ENCODE results near the gene OPRM1. TPM values are rescaled to one million over a fixed set of nuclear protein-coding genes. Genes with fewer than 3 reads are reported as not detected.
"Not testable (repeated sequence)": the region's sequence is repeated elsewhere in the genome, so short reads cannot be mapped to it uniquely, and the experiment has no call there.

The OPRM1 gene
- total RNA-seq, 1 donor from 2014 or later: 21.9 TPM

DNA sequence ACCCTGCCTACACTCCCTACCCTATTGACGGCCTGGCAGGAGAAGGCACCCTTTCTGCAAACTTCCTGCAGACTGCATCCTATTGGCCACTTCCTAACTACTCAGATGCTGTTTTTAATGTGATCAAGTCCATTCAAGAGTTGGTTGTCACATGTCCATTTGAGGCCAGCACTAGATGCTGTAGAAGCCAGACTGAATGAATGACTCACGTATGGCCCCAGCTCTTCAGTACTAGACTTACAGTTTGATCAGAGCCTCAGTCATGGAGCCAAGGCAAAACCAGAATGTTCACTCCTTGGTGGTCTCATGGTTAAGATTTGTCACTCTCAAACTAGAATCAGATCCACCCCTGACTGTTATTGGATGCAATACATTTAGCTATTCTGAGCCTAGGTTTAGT, 101.7 kb downstream of the OPRM1 start:
- no peak for DNase-seq (ENCODE audit: low spot score)

DNA sequence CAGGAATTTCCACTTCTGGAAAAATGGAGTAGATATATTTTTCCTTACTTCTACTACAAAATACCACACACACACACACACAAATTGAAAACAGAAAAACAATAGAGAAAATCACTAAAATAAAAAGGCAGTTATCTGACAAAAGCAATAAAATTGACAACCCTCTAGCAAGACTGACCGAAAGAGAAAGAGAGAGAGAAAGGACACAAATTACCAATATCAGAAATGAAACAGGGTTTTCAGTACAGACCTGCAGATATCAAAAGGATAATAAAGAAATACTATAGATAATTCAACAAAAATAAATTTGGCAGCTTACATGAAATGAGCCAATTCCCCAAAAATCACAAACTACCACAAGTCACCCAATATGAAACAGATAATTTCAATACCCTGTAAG, 104.7 kb downstream of the OPRM1 start:
- DNase-seq (ENCODE audit: low spot score): no peak

DNA sequence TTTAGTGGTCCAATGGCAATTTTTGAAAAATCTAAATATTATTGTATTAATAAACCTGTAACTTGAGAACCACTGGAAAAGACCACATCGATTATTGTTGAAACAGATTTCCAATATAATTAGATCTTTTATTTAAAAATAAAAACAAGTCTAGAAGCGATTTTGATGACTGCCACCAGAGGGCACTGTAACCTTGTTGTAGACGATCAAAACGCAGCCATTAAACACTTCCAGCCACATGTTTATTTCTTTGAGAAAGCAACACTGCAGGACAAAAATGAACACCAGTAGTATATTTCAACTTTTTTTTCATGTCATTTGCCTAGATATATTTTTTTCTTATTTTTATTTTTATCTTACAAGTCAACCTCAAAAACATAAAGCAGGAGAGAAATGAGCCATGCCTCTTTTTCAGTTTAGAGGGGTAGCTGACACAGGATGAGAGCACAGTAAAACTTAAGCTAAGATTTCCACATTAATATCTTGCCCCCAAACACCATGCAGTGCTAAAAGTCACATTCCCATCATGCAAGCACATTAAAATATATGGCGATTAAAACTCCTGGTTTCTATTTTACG, 115.4 kb downstream of the OPRM1 start:
- peak; percentile 68 for DNase-seq (ENCODE audit: low spot score)

DNA sequence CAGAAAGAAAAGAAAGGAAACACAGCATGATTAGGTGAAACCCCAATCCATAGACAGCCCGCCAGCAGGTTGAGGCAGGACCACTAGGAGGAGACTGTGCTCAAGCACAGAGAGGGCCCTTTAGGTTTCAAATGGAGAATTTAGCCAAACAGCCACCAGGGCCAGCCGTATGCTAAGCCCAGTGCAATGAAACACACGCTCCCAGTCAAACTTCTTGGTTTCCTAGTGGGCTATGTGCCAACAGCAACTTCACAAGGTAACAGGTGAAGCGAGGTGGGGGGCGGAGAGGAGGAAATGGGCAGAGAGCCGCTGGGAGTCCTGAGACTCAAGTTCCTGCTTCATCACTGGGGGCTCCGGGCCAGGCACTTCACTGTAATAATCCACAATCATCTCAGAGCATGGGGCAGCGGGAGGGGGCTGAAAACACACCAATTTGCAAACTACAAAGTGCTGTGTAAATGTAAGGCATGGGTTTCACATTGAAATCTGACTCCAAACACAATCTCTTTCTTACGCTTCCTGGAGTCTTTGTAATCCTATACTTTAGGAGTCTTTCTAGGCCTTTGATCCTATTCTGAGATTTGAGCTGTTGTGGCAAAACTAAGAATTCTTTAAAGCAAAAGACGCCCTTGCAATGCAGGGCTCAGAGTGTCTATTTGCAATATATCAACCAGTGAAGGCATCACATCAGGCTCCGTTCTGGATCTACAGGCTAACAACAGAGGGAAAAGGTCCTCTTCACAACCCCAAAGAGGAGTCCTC, 117.3 kb downstream of the OPRM1 start:
- peak; percentile 89 for DNase-seq (ENCODE audit: low spot score)

DNA sequence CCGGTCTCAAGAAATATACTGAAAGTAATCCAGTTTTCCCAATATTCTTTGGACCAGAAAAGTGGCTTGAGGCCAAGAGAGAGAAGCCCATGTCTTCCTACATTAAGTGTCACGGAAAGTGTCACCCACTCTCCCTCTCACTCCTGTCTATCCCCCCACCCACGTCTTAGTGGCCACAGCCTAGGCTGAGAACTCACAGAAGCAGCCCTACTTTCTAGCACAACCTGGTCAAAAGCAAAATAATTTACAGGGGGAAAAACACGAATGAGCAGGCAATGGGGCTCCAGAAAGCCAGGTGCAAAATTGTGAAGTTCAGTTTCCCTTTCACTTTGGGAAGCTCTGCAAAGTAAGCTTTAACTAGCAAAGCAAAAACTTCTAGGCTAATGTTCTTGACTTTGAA, 118.0 kb downstream of the OPRM1 start:
- no peak for DNase-seq (ENCODE audit: low spot score)

DNA sequence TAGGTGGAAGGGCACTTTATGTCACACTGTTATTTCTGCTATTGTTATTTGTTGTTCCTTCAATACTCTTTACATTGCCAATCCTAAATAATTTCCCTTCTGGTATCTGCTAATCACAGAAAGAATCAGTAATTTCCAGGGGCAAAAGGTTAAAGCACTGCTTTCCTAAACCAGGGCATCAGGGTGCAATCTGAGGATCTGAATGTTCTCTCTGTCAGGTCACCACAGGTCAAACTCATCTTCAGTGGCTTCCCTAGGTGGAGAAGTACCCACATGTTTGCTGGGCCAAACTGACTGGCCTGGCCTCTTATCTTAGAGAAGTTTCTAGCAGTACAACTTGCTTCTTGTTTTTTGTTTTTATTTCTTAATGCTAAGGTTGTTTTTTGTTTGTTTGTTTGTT, 118.7 kb downstream of the OPRM1 start:
- DNase-seq (ENCODE audit: low spot score): no peak

DNA sequence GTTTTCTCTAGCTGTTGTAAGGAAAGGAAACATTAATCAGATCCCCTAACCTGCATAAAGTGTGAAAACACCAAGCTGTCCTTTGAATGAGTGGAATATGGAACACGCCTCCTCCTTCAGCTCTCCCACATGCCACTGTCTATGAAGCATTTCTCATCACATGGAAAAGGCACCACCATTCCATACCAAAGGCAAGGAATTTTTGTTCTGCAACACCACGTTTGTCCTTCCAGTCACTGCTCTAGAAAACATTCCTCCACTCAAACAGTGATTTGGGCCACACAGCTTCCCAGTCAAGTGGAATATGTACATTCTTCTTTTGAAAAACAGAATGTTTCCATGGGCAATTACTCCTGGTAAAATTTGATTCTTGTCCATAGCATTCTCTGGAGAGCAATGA, 120.1 kb downstream of the OPRM1 start:
- DNase-seq (ENCODE audit: low spot score): no peak

DNA sequence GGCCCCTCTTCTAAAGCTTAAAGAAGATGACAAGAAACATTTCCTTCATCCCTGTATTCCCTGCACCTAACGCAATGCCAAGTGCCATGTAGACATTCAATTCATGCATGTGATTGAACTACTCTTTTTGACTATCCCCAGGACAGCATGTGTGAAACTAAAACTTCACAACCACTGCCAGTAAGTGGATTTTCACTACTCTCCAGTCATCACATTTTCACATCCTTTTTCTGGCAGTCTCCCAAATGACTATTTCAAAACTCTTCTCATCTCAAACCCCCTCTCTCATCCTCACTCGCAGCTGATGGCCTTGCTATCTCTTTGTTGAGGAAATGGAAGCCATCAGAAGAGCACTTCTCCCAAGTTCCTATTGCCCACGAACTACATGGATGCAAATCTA, 122.6 kb downstream of the OPRM1 start:
- peak; percentile 62 for DNase-seq (ENCODE audit: low spot score)

DNA sequence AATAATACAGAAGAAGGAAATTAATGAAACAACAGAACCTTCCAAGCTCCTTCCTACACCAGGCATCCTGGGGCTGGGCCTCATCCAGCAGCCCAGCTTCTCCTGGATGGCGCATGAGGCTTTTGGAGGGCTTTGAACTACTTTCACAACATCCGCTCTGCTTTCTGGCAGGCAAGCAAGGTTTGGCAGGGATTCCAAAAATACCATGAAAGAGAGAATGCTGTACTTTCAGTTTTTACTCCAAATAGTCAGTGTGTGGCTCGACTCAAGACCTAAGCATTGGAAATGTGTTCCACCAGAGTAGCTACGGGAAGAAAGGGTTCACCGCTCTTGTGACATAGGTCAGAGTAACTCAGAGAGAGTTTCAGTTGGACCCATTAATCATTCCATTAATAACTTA, 125.4 kb downstream of the OPRM1 start:
- peak; percentile 97 for DNase-seq (ENCODE audit: low spot score)

DNA sequence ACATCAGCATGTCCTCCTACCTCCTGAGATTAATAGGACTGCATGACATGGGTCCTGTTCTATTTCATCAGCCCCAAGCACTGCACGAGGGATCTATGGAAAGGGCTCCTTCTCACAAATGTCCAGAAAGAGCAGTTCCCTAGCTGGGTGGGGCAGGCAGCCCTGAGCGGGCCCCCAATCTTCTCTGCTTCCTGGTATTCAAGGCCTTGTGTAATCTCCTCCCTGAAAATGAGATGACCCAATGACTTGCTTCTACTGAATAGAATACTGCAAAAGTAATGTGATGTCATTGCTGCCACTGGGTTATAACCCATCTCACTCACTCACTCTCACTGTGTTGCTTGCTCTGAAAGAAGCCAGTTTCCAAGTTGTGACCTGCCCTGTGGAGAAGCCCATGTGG, 126.4 kb downstream of the OPRM1 start:
- peak; percentile 36 for DNase-seq (ENCODE audit: low spot score)

DNA sequence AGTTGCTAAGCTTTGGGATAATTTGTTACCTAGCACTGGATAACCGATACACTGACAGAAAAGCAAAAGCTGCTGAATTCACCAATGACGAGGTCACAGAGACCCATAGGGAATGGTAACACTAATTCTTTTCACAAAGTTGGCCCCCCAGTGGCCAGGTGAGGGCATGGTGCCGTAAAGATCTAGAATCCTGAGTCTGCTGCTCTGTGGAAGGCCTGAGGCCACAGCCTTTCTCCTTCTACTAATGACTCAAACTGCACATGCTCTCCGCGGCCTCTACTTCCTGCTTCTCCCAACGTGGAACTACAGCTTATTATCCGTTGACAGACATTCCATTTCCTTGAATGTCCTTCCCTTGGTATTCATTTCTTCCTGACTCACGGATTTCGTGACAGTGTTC, 127.1 kb downstream of the OPRM1 start:
- no peak for DNase-seq (ENCODE audit: low spot score)

DNA sequence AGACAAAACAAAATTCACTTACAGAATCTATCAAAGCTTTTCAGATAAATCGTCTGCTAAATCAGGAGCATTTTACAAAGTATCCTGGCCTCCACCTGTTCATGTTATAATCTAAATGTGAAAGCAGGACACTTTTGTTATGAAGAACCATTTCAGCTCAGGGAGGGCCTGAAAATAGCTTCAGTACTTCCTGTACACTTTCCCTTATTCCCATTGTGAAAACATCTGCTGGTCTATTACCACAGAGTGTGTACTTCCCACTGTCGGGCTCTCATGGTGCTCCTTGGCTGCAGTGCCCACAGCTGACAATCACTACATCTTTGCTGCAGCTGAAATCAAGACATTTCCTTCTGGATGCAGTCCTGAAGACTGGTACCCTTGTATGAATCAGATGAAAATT, 128.1 kb downstream of the OPRM1 start:
- DNase-seq (ENCODE audit: low spot score): no peak

DNA sequence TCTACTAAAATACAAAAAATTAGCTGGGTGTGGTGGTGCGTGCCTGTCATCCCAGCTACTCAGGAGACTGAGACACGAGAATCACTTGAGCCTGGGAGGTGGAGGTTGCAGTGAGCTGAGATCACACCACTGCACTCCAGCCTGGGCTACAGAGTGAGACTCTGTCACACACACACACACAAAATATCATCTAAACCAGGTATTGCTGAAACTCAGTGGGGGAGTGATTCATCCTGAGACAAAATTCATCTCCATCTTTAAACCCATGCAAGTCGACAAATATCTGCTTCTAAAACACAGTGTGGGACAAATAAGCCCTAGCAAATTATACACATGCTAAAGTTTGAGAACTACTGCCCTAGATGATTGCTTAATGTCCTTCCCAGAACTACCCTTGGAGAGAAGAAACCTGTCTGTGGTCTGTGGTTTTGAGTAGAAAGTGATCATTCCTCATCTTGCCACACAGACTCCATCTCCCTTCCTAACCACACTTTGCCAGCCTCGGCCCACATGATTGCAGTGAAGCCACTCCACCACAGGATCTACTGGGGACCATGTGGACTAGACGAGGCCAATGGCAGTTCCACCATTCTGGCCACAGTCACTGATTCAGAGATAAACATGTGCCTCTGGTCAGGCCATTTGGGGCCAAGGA, 130.3 kb downstream of the OPRM1 start:
- DNase-seq (ENCODE audit: low spot score): no peak

DNA sequence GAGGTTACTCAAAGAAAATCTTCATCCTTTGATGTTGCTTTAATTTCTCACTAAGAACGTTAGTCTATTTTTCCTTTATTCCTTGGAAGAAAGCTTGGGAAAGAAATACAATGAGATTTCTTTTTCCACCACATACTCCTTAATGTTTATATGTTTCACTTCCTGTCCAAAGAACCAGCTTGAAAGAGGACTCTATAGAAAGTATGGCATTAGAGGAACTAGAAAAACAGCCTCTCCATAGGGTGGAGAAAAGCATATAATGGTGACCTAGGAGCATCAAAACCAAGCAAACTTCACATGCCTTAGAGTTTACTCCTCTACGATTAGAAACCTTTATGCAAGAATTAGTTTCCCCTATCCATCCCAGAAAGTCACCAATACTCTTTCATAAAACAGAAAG, 131.1 kb downstream of the OPRM1 start:
- DNase-seq (ENCODE audit: low spot score): no peak

DNA sequence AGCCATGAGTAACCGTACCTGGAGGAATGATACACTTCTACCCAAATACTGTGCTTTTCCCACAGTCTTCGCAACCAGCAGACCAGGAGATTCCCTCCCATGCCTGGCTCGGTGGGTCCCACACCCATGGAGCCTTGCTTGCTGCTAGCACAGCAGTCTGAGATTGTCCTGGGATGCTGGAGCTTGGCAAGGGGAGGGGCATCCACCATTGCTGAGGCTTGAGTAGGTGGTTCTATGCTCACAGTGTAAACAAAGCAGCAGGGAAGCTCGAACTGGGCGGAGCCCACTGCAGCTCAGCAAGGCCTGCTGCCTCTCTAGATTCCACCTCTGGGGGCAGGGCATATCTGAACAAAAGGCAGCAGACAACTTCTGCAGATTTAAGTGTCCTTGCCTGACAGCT, 133.4 kb downstream of the OPRM1 start:
- not testable (repeated sequence) for DNase-seq (ENCODE audit: low spot score)

DNA sequence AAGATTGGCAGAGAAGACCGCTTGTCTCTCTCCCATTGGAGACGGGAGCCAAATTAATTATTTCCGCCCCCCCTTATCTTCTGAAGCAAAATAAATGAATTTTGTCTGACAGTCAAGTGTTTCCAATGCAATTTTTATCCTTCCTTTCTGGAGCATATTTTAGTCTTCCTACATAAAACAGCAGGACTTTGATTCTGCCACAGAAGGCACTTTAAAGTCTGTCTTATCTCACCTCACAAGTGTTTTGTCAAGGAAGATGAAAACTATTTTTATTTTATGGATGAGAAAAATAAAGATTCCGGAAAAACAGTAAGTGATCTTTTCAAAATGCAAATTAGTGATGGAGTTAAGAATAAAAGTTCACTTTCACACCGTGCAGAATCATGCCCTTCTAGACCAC, 140.4 kb downstream of the OPRM1 start:
- no peak for DNase-seq (ENCODE audit: low spot score)

DNA sequence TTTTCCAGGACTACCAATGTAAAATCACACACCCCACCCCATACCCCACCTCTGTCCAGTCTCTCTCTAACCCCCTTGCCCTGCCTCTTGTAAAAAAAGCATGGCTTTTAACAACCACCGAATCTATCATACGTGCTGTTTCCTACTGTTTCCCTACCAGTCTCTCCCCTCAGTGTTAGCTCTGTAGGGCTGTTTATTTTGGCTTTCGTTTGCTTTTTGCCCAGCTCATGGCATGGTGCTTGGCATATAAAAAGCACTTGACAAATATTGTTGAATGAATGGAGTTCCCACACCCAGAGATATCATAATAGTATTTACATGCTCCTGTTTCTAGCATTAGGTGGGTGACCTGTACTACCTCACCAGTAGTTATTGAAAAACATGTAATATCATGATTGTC, 148.2 kb downstream of the OPRM1 start:
- no peak for DNase-seq (ENCODE audit: low spot score)

DNA sequence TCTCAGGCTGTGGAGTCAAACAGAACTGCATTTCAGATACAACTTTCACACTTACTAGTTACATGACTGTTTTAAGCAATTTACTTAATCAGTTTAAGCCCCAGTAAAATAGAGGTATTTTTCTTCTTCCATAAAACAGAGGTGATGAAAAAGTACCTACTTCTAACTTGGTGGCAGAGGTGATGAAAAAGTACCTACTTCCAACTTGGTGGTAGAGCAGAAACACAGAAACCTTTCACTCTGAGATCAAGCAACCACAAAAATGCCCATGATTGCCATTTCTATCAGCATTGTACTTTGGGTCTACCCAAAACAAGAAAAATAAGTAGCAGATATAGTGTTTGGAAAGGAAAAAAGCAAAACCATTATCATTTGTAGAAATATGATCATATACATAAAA, 148.7 kb downstream of the OPRM1 start:
- DNase-seq (ENCODE audit: low spot score): no peak

DNA sequence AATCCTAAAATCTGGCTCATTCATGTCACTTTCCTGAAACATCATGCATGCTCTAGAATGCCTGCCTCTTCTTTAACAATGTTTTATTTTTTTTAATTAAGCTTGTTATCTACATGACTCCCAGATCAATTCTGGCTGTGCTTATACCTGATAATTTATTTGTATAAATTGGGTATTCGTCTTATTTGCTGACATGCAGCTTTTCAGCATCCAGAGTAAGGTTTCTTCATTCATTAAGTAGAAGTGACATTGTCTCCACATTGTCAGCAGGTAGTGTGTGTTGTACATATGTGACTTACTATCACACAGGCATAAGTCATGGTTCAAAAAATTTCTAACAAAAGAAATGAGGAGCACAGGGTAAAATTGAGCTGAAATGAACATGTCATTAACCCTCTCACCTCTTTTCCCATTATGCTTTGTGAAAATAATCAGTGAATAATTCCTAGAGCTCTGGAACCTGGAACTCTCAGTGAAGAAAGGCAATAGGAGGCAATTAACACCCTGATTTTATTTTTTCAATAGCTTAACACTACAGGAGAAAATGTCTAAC, 157.4 kb downstream of the OPRM1 start:
- DNase-seq (ENCODE audit: low spot score): no peak

DNA sequence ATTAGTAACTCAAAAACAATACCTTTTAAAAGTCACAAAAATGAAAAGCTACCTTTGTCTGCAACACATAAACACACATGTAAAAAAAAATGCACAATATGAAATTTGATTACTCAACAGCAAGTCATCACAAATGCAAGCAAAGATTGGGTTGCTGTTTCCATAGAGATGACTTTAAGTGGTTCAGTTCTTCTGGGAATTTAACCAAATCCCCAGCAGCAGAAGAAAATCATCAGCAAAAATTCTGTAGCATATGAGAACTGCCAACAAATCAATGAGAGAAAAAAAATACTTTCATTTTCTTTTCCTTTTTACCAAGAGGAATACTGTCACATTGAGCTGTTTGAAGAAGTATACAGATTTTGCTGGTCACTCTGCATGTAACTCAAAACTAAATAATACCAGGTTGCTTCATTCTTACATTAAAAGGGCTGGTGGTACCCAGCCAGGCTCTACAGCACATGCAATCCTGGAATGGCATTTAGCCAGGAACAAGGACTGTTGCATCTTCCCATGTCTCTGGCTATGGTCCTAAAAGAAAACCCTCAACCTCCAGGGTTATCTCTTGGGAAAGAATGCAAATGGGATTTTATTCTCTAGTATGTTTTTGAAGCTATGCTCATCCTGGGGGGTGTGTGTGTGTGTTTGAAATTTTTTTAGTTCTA, 158.3 kb downstream of the OPRM1 start:
- DNase-seq (ENCODE audit: low spot score): peak; percentile 87

DNA sequence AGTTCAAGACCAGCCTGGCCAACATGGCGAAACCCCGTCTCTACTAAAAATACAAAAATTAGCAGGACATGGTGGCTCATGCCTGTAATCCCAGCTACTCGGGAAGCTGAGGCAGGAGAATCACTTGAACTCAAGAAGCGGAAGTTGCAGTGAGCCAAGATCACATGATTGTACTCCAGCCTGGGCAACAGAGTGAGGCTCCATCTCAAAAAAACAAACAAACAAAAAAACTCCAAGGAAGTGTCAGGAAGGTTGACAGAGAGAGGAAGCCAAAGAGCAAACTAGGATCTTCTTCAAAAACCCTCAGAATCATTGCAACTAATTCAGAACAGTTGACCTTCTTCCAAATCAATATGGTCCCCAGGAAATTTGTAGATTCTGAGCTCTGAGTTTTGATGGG, 162.6 kb downstream of the OPRM1 start:
- DNase-seq (ENCODE audit: low spot score): peak; percentile 19

DNA sequence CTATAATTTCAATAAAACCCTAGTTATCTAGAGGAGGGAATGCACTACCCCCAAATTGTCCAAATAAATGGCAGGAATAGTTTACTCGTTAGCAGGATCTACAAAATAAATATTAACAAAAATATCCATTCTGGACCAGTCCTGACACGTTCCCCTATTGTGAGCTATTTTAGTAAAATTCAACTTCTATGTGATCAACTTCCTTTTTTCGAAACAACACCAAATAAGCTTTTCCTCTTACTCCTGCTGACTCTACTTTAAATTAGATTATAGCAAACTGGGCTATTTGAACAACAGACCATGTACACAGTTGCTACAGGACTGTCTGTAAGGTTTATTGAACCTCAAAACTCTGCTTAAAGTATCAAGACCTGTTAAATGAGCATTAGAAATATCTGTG, 163.3 kb downstream of the OPRM1 start:
- no peak for DNase-seq (ENCODE audit: low spot score)
